Erythroblast (primary cell): Measurements from ENCODE around the gene MAP7D3.

Source experiments
- GATA1 ChIP-seq: IDR thresholded peaks from 2 replicates; pipeline ENCODE4 v1.6.1; 2011; ENCODE audit warnings: low read depth, mild to moderate bottlenecking, control low read depth, low read length, moderate library complexity
- POLR2A ChIP-seq: IDR thresholded peaks from 2 replicates; pipeline ENCODE4 v1.6.1; 2011; ENCODE audit warnings: mild to moderate bottlenecking, low read length

- TF ChIP-seq POLR2A (no peak), GATA1 (no peak)
These were observed 49.6 kb downstream of the MAP7D3 start for GRCh38 chrX:136201601-136202000.
